GM21447 (cell line): ENCODE data around the gene PLK1.

Experiments used
- ATAC-seq: cut with Tn5 transposase; IDR thresholded peaks from one replicate; pipeline ENCODE4 v1.9.1; 2021; ENCODE audit not compliant: unreplicated experiment

Gene PLK1

GRCh38 chr16:23679274-23679985 is 741 bp downstream of the PLK1 start:
- no peak for ATAC-seq

GRCh38 chr16:23679986-23680336 is 1.3 kb downstream of the PLK1 start:
- no peak for ATAC-seq

GRCh38 chr16:23682181-23682580 is 3.5 kb downstream of the PLK1 start:
- no peak for ATAC-seq

- no peak for ATAC-seq
Measured at GRCh38 chr16:23683487-23683886, 4.8 kb downstream of the PLK1 start.

GRCh38 chr16:23687034-23687808 is 8.5 kb downstream of the PLK1 start:
- no peak for ATAC-seq

GRCh38 chr16:23689442-23690187 is 10.9 kb downstream of the PLK1 start:
- ATAC-seq = no peak

GRCh38 chr16:23690771-23691482 is 12.2 kb downstream of the PLK1 start:
- no peak for ATAC-seq

GRCh38 chr16:23691483-23692189 is 12.9 kb downstream of the PLK1 start:
- no peak for ATAC-seq

GRCh38 chr16:23692190-23692837 is 13.6 kb downstream of the PLK1 start:
- ATAC-seq = no peak

- no peak for ATAC-seq
Measured at GRCh38 chr16:23694265-23694643, 15.6 kb downstream of the PLK1 start.

- no peak for ATAC-seq
Measured at GRCh38 chr16:23694644-23695373, 16.1 kb downstream of the PLK1 start.

- no peak for ATAC-seq
Measured at GRCh38 chr16:23695756-23696155, 17.1 kb downstream of the PLK1 start.

- ATAC-seq = no peak
Measured at GRCh38 chr16:23699100-23699499, 20.4 kb downstream of the PLK1 start.

- ATAC-seq = no peak
Measured at GRCh38 chr16:23700093-23700492, 21.4 kb downstream of the PLK1 start.

GRCh38 chr16:23700509-23700908 is 21.8 kb downstream of the PLK1 start:
- no peak for ATAC-seq

GRCh38 chr16:23701045-23701444 is 22.4 kb downstream of the PLK1 start:
- no peak for ATAC-seq

GRCh38 chr16:23702951-23703350 is 24.3 kb downstream of the PLK1 start:
- no peak for ATAC-seq

- ATAC-seq = no peak
Measured at GRCh38 chr16:23704772-23705516, 26.3 kb downstream of the PLK1 start.

GRCh38 chr16:23705517-23705902 is 26.8 kb downstream of the PLK1 start:
- no peak for ATAC-seq
